SK-N-SH (cell line): ENCODE results near the gene ZNF239.
A peak's percentile ranks its signal among the peaks of the same experiment; 100 is the strongest.

ENCODE experiments used
- RFX5 ChIP-seq: IDR thresholded peaks from 2 replicates; pipeline ENCODE4 v1.6.1; 2012; ENCODE audit warnings: mild to moderate bottlenecking, improper control_type of control experiment, low read length
- ZBTB33 ChIP-seq: IDR thresholded peaks from 2 replicates; pipeline ENCODE4 v1.4.0; 2012; ENCODE audit warnings: low read depth, borderline replicate concordance
- TF ChIP-seq, protein P1 (sequence below): IDR thresholded peaks from 2 replicates; pipeline ENCODE4 v1.4.0; 2012; ENCODE audit warnings: low read depth
- TF ChIP-seq, protein P2 (sequence below): fragments of 200-600 bp; sonication (generic); IDR thresholded peaks from 2 replicates; pipeline ENCODE4 v1.6.1; 2017; ENCODE audit warnings: antibody characterized with exemption, mild to moderate bottlenecking, moderate library complexity

DNA sequence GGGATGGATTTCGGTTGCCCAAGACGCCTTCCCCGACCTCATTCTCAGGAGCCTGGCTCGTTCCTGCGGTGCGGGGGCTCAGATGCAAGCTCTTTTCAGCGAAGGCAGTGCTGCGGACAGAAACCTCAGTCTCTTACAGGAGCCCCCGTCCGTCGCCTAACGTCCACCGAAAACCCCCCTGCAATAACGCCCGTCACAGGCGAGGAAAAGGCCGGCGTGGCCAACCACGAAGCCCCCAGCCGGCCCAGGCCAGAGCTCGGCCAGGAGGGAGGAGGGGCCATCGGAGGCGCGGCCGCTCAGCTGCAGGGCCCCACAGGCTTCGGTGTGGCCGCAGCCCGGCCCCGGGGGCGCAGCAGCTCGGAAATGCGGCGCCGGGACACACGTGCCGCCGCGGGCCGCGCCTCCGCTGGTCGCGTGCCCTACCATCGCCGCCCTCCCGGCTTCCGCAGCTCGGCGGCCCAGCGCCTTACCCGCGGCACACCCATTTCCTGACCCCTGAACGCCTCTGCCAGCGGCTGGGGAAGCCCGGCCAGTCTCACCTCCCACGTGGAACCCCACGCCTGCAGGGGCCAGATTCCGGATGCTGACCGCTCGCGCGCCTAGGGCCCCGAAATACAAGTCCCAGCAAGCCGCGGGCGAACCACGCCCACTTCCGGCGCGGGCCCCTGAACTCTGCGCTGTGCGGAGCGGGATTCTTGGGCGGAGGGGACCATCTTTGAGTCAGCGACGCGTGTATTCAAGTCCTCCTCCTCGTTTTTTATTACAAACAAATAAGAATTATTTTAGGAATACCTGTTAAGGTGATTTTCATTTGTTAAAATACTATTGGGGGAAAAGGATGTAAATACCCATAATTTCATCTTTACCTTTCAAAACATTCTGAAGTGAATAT lies at the start of gene ZNF239:
- TF ChIP-seq, protein P1, sequence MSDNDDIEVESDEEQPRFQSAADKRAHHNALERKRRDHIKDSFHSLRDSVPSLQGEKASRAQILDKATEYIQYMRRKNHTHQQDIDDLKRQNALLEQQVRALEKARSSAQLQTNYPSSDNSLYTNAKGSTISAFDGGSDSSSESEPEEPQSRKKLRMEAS, result peak; percentile 99
- TF ChIP-seq, protein P2, sequence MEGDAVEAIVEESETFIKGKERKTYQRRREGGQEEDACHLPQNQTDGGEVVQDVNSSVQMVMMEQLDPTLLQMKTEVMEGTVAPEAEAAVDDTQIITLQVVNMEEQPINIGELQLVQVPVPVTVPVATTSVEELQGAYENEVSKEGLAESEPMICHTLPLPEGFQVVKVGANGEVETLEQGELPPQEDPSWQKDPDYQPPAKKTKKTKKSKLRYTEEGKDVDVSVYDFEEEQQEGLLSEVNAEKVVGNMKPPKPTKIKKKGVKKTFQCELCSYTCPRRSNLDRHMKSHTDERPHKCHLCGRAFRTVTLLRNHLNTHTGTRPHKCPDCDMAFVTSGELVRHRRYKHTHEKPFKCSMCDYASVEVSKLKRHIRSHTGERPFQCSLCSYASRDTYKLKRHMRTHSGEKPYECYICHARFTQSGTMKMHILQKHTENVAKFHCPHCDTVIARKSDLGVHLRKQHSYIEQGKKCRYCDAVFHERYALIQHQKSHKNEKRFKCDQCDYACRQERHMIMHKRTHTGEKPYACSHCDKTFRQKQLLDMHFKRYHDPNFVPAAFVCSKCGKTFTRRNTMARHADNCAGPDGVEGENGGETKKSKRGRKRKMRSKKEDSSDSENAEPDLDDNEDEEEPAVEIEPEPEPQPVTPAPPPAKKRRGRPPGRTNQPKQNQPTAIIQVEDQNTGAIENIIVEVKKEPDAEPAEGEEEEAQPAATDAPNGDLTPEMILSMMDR, result no peak
- TF ChIP-seq ZBTB33 (no peak), RFX5 (no peak)
